22Rv1 (cell line): ENCODE measurements around the gene TMEM43.

Experiments used
- CTCF ChIP-seq: fragments of 450-650 bp; IDR thresholded peaks from 2 replicates; pipeline ENCODE4 v1.5.1; 2017; ENCODE audit warnings: mild to moderate bottlenecking
- ZFX ChIP-seq: fragments of 450-650 bp; IDR thresholded peaks from 2 replicates; pipeline ENCODE4 v1.6.1; 2017; ENCODE audit warnings: antibody characterized with exemption, borderline replicate concordance

- TF ChIP-seq CTCF: no peak
- TF ChIP-seq ZFX: no peak
Measured at GRCh38 chr3:14140668-14141067, 15.8 kb downstream of the TMEM43 start.
